T-cell (primary cell): ENCODE measurements around the gene CXCR4. TPM values are rescaled to one million over a fixed set of nuclear protein-coding genes. Genes with fewer than 3 reads are reported as not detected.
A peak's percentile ranks its signal among the peaks of the same experiment; 100 is the strongest.

Experiments
- ATAC-seq, 4 experiments: fragments of 200-7000 bp in 3 of 4; fragments of 150-1000 bp in 1 of 4; cut with Tn5 transposase; replicated peaks in 1 of 4; 1 replicate in 3 of 4; 2 replicates in 1 of 4; pipeline ENCODE4 v1.10.0; 2021; ENCODE audit warnings: moderate library complexity in 3 of 4, mild to moderate bottlenecking in 2 of 4, moderate number of reproducible peaks in 1 of 4
- CTCF ChIA-PET, 2 donors: fragments of 300-600 bp; sonication (Branson Sonifier 250); formaldehyde crosslinking; loops; one replicate each; lab custom pipeline; 2022; ENCODE audit warnings: antibody characterized with exemption in 2 of 2; lab: Charles Lee
- POLR2A ChIA-PET, 2 donors: fragments of 300-600 bp; sonication (Branson Sonifier 250); formaldehyde crosslinking; loops; one replicate each; lab custom pipeline; 2022; ENCODE audit warnings: antibody characterized with exemption in 2 of 2; lab: Charles Lee
- DNase-seq, 35 experiments: peaks; one replicate each; pipeline versions ENCODE4 v3.0.0 to v3.0.0-alpha.2; 2013 to 2023
- H3K27ac ChIP-seq: one replicate; pipeline ENCODE4 v1.5.1; 2013; ENCODE audit warnings: low read length
- H3K27me3 ChIP-seq, 2 experiments: replicated peaks in 1 of 2; 1 replicate in 1 of 2; 2 replicates in 1 of 2; pipeline versions ENCODE4 v1.6.1 to v1.7.0; 2013; ENCODE audit warnings: low read length in 1 of 2, mixed read lengths in 1 of 2; ENCODE audit not compliant: control insufficient read depth in 2 of 2, insufficient read depth in 2 of 2; ENCODE audit errors: extremely low read depth in 1 of 2
- H3K36me3 ChIP-seq, 2 donors: 1 replicate in 1 of 2; 2 replicates in 1 of 2; pipeline versions ENCODE4 v1.6.1 to v1.7.0; 2013; ENCODE audit warnings: low read length in 1 of 2; ENCODE audit not compliant: control insufficient read depth in 2 of 2, insufficient read depth in 1 of 2; ENCODE audit errors: extremely low read depth in 1 of 2
- H3K4me1 ChIP-seq, 2 experiments: 1 replicate in 1 of 2; 2 replicates in 1 of 2; pipeline versions ENCODE4 v1.6.1 to v1.7.0; 2013; ENCODE audit warnings: low read length in 2 of 2, mixed read lengths in 1 of 2; ENCODE audit not compliant: insufficient read depth in 2 of 2, control insufficient read depth in 1 of 2; ENCODE audit errors: extremely low read depth in 1 of 2
- H3K4me3 ChIP-seq, 2 donors: 1 replicate in 1 of 2; 2 replicates in 1 of 2; pipeline versions ENCODE4 v1.5.1 to v1.7.0; 2013; ENCODE audit warnings: mild to moderate bottlenecking in 2 of 2, low read length in 1 of 2, moderate library complexity in 1 of 2; ENCODE audit not compliant: control insufficient read depth in 1 of 2; ENCODE audit errors: extremely low read depth in 1 of 2
- H3K9me3 ChIP-seq: 2 replicates; pipeline ENCODE4 v1.7.0; 2013
- H3K27ac Mint-ChIP-seq, 2 donors: one replicate each; pipeline ENCODE4 v1.8.0; 2020 to 2021; ENCODE audit warnings: mild to moderate bottlenecking in 2 of 2, mixed read lengths in 2 of 2
- H3K27me3 Mint-ChIP-seq, 2 donors: one replicate each; pipeline ENCODE4 v1.8.0; 2021 to 2022; ENCODE audit warnings: mixed read lengths in 2 of 2
- H3K36me3 Mint-ChIP-seq: one replicate; pipeline ENCODE4 v1.8.0; 2021; ENCODE audit warnings: mixed read lengths
- H3K4me1 Mint-ChIP-seq, 3 donors: one replicate each; pipeline ENCODE4 v1.8.0; 2020 to 2022; ENCODE audit warnings: mixed read lengths in 3 of 3, mild to moderate bottlenecking in 1 of 3
- H3K4me3 Mint-ChIP-seq, 3 donors: one replicate each; pipeline ENCODE4 v1.8.0; 2020 to 2022; ENCODE audit warnings: mild to moderate bottlenecking in 3 of 3, mixed read lengths in 3 of 3, moderate library complexity in 3 of 3
- H3K9me3 Mint-ChIP-seq, 3 donors: one replicate each; pipeline ENCODE4 v1.8.0; 2020 to 2022; ENCODE audit warnings: mixed read lengths in 3 of 3
- WGBS: methylation state at CpG from one replicate; pipeline ENCODE4 v1.1.5; 2013; ENCODE audit warnings: missing lambda C conversion rate; ENCODE audit not compliant: insufficient coverage; 5-methylcytosine and 5-hydroxymethylcytosine counted together
- total RNA-seq, 35 experiments: library from RNA in 6 of 35; stranded (reverse) in 6 of 35; fragments of 120-200 nt in 1 of 35; gene quantifications; one replicate each; pipeline versions ENCODE4 v1.2.1 to v1.2.4 and lab custom pipeline; 2013 to 2026

Gene CXCR4
- total RNA-seq, 5 donors from 2014 or later (not counting 1 experiment from before 2014, with no cell fraction given): 274 to 1,514 (median 326) TPM

DNA sequence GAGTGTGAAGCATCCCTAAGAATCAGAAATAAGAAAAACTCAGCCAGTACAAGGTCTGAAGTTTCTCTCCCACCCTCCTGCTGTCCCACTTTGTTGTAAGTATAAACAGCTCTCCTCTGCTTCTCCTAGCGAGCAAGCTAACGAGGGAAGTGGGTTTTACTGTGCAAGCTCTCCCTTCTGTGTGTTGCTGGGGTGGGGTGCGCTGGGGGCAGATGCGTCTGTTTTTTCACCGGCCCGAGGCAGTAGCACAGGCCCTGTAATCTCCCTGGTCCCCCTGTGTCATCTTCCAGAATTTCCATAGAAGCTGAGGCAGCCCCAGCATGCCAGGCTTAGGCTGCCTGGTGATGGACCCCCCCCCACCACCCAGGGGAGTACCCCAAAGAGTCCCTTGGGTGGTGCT, 9.4 kb upstream of the CXCR4 start:
- 80% methylated on average over 1 of the region's 6 CpGs for WGBS
- ChIA-PET POLR2A (interaction anchor here (0.5 to 6.4 kb wide), 6 partner anchors 8 to 255 kb away, joined by 3 to 94 read pairs (median 4); partner anchors contain the start of gene CXCR4 (in 1 of the 2)), CTCF (interaction anchor here in 1 of 2 donors (1.0 kb wide), 1 partner anchor 9 kb away, joined by 4 read pairs; no protein-coding TSS in a partner anchor)
- Mint-ChIP-seq H3K9me3 (peaks cover 0 to 3% (median 0%) of the 10 kb centered on the region in 3 donors), H3K27ac (peak overlapping the region; percentile 96 to 97), H3K27me3 (no peaks in the 10 kb centered on the region), H3K36me3 (no peaks in the 10 kb centered on the region), H3K4me3 (peak overlapping the region; percentile 10 to 69 (median 53)), H3K4me1 (peaks cover 97 to 99% (median 99%) of the 10 kb centered on the region in 3 donors)
- ATAC-seq (peak in 2 of 4 experiments; percentile 28 to 33), DNase-seq (peak in 18 of 35 experiments; percentile 24 to 67 (median 45))
- Histone ChIP-seq H3K27me3 (no peaks in the 10 kb centered on the region), H3K27ac (peak overlapping the region; percentile 100), H3K4me1 (peaks cover 70 to 91% of the 10 kb centered on the region in 2 experiments), H3K4me3 (peak overlapping the region in 1 of 2 donors; percentile 25), H3K9me3 (no peaks in the 10 kb centered on the region), H3K36me3 (no peaks in the 10 kb centered on the region)

DNA sequence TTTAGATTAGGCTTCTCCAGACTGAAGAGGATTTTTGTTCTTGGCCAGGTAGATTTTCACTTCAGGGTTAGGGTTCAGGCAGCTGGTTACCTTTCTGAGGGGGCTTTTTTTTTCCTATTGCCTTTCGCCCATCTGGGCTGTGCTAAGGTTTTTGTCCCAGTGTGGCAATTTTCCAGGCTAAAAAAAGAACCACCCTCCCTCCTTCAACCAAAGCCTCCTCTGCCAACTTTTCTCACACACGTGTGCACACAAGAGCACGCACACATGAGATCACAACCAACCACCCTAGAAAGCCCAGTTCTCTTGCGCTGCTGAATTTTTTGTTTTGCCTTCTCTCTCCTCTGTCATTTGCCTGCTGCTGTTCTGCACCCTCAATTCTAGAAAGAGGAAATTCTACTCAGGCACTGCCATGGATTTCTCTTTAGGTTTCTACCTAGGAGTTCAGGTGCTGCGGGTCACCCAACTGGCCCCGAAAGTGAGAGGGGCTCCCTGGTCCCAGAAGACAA, 8.5 kb upstream of the CXCR4 start:
- Histone ChIP-seq H3K36me3 (no peaks in the 10 kb centered on the region), H3K4me3 (no peak overlapping the region), H3K27me3 (no peaks in the 10 kb centered on the region), H3K27ac (peak overlapping the region; percentile 100), H3K4me1 (peaks cover 66 to 82% of the 10 kb centered on the region in 2 experiments), H3K9me3 (no peaks in the 10 kb centered on the region)
- WGBS: 98% methylated on average over 5 of the region's 6 CpGs
- DNase-seq (no peak), ATAC-seq (no peak)
- CTCF ChIA-PET: no interaction called here
- H3K36me3 Mint-ChIP-seq: no peaks in the 10 kb centered on the region
- POLR2A ChIA-PET: interaction anchor here (0.7 to 4.7 kb wide), 3 partner anchors 8 to 43 kb away, joined by 3 to 64 read pairs (median 21); no protein-coding TSS in a partner anchor
- no peaks in the 10 kb centered on the region for H3K27me3 Mint-ChIP-seq
- H3K9me3 Mint-ChIP-seq: peaks cover 0 to 3% (median 0%) of the 10 kb centered on the region in 3 donors
- H3K4me3 Mint-ChIP-seq: peak overlapping the region; percentile 0 to 69 (median 53)
- H3K4me1 Mint-ChIP-seq: peaks cover 97 to 99% (median 99%) of the 10 kb centered on the region in 3 donors
- H3K27ac Mint-ChIP-seq: peak overlapping the region; percentile 96 to 97

DNA sequence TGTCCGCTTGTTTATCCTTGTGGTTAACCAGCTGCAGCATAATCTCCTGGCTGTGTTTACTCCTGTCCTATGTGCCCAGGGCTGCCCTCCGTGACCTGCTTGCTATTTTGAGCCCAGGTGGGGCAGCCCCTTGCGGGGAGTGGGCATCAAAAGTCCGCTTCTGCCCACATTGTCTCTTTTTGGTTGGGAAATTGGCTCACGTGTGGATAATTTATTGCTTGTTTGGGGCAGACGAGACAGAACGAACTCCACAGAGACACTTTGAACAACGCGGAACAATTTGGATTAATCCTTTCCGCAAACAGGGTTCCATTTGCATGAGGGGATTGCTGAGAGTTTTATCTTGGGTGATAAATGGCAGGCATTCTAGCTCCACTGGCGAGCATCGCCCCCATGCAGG, 8.1 kb upstream of the CXCR4 start:
- H3K27me3 Mint-ChIP-seq: no peaks in the 10 kb centered on the region
- ATAC-seq (no peak), DNase-seq (no peak)
- Histone ChIP-seq H3K27me3 (no peaks in the 10 kb centered on the region), H3K9me3 (no peaks in the 10 kb centered on the region), H3K27ac (peak overlapping the region; percentile 100), H3K4me3 (no peak overlapping the region), H3K36me3 (no peaks in the 10 kb centered on the region), H3K4me1 (peaks cover 66 to 78% of the 10 kb centered on the region in 2 experiments)
- H3K36me3 Mint-ChIP-seq: no peaks in the 10 kb centered on the region
- H3K9me3 Mint-ChIP-seq: peaks cover 0 to 3% (median 0%) of the 10 kb centered on the region in 3 donors
- peak overlapping the region; percentile 1 to 69 (median 53) for H3K4me3 Mint-ChIP-seq
- ChIA-PET POLR2A (interaction anchor here (0.6 to 4.7 kb wide), 6 partner anchors 9 to 201 kb away, joined by 3 to 64 read pairs (median 3); no protein-coding TSS in a partner anchor), CTCF (interaction anchor here in 1 of 2 donors (0.9 kb wide), 1 partner anchor 254 kb away, joined by 3 read pairs; no protein-coding TSS in a partner anchor)
- 97% methylated on average over 9 of the region's 12 CpGs for WGBS
- H3K27ac Mint-ChIP-seq: peak overlapping the region; percentile 96 to 97
- peaks cover 97 to 99% (median 99%) of the 10 kb centered on the region in 3 donors for H3K4me1 Mint-ChIP-seq

DNA sequence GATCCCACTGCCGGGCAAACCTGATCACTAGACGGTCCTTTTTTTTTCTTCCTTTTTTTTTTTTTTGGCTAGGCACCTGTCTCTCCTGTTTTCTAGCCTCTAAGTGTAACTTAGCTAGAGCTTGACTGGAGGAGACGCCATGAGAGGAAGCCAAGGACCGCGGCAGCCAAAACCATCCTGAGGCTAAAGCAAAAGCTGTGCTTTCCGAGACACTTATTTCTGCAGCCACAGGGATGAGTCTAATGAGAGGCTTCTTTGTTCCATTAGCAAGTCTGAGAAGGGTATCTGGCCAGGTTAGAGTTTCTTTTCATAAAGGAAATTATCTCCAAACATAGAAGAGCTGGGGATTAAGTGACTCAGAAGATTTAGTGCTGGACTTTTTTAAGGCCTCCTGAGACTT, 7.3 kb upstream of the CXCR4 start:
- H3K36me3 ChIP-seq: no peaks in the 10 kb centered on the region
- 60% methylated on average over 2 of the region's 6 CpGs for WGBS
- no peak overlapping the region for H3K4me3 ChIP-seq
- Mint-ChIP-seq H3K36me3 (no peaks in the 10 kb centered on the region), H3K4me3 (peak overlapping the region; percentile 56 to 69 (median 58)), H3K27me3 (no peaks in the 10 kb centered on the region), H3K27ac (peak overlapping the region; percentile 96 to 97), H3K4me1 (peaks cover 97 to 99% (median 99%) of the 10 kb centered on the region in 3 donors), H3K9me3 (peaks cover 0 to 3% (median 0%) of the 10 kb centered on the region in 3 donors)
- H3K27me3 ChIP-seq: no peaks in the 10 kb centered on the region
- peaks cover 60 to 70% of the 10 kb centered on the region in 2 experiments for H3K4me1 ChIP-seq
- ChIA-PET CTCF (interaction anchor here in 1 of 2 donors (0.6 to 0.9 kb wide), 2 partner anchors 255 to 257 kb away, joined by 3 read pairs; no protein-coding TSS in a partner anchor), POLR2A (interaction anchor here (0.6 to 4.7 kb wide), 11 partner anchors 9 to 202 kb away, joined by 3 to 64 read pairs (median 4); no protein-coding TSS in a partner anchor)
- no peaks in the 10 kb centered on the region for H3K9me3 ChIP-seq
- ATAC-seq (no peak), DNase-seq (peak in 1 of 35 experiments; percentile 19)
- peak overlapping the region; percentile 100 for H3K27ac ChIP-seq

DNA sequence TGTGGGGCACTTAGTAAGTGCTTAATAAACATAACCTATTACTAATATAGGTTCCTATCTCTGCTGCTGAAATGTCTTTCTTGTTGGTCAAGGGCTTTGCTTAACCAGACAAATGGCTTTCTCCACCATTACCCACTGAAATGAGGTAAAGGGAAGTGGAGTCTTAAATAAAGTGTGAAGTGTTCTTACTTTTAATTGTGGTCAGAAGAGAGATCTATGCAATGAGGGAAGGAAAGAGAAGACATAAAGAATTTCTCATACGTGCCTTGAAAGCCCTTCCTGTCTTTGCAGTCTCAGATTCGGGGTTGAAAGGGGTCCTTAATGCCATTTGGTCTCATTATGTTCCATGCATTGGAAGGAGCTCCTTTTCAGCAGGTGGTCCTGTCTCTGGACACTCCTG, 6.9 kb upstream of the CXCR4 start:
- H3K27ac Mint-ChIP-seq: peak overlapping the region; percentile 96 to 97
- Histone ChIP-seq H3K4me1 (peaks cover 59 to 68% of the 10 kb centered on the region in 2 experiments), H3K9me3 (no peaks in the 10 kb centered on the region), H3K27ac (peak overlapping the region; percentile 100), H3K4me3 (no peak overlapping the region), H3K36me3 (no peaks in the 10 kb centered on the region), H3K27me3 (no peaks in the 10 kb centered on the region)
- WGBS: 6% methylated on average over 2 of the region's 2 CpGs
- ATAC-seq (no peak), DNase-seq (no peak)
- CTCF ChIA-PET: no interaction called here
- H3K9me3 Mint-ChIP-seq: peaks cover 0 to 3% (median 0%) of the 10 kb centered on the region in 3 donors
- peaks cover 97 to 99% (median 99%) of the 10 kb centered on the region in 3 donors for H3K4me1 Mint-ChIP-seq
- POLR2A ChIA-PET: interaction anchor here (0.5 to 4.7 kb wide), 10 partner anchors 10 to 196 kb away, joined by 3 to 64 read pairs (median 4); no protein-coding TSS in a partner anchor
- peak overlapping the region; percentile 56 to 69 (median 58) for H3K4me3 Mint-ChIP-seq
- H3K36me3 Mint-ChIP-seq: no peaks in the 10 kb centered on the region
- no peaks in the 10 kb centered on the region for H3K27me3 Mint-ChIP-seq

DNA sequence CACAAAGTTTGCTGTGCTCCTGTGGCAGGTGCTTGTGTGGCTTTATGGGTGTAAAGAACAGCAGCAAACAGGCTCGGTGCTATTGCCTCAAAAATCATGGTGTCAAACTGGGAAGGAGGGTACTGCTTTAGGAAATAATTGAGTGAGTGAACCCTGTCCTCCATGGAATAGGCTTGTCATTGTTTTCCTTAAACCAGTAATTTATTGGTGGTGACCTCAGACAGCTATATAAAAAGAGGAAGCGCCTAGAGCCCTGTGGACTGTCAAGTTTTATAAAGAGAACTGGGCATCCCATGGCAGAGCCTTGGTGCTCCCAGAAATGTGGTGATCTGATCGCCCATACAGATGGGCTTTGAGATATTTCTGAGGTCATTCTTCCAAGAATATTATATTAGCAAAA, 4.7 kb upstream of the CXCR4 start:
- POLR2A ChIA-PET: interaction anchor here (0.9 to 4.7 kb wide), 2 partner anchors 13 to 20 kb away, joined by 3 to 64 read pairs; no protein-coding TSS in a partner anchor
- WGBS: 42% methylated on average over 2 of the region's 3 CpGs

More for the DNA sequence above, 4.7 kb upstream of the CXCR4 start:
- no peaks in the 10 kb centered on the region for H3K36me3 ChIP-seq
- H3K27ac Mint-ChIP-seq: peak overlapping the region; percentile 96 to 97
- H3K4me3 ChIP-seq: no peak overlapping the region
- H3K9me3 ChIP-seq: no peaks in the 10 kb centered on the region
- H3K4me1 ChIP-seq: peaks cover 49 to 60% of the 10 kb centered on the region in 2 experiments
- H3K36me3 Mint-ChIP-seq: peaks cover 3% of the 10 kb centered on the region
- no peaks in the 10 kb centered on the region for H3K27me3 Mint-ChIP-seq
- CTCF ChIA-PET: interaction anchor here in 1 of 2 donors (0.7 to 1.0 kb wide), 2 partner anchors 10 to 116 kb away, joined by 3 to 5 read pairs; no protein-coding TSS in a partner anchor
- H3K9me3 Mint-ChIP-seq: no peaks in the 10 kb centered on the region
- ATAC-seq (no peak), DNase-seq (no peak)
- H3K27ac ChIP-seq: peak overlapping the region; percentile 100
- peak overlapping the region in 2 of 3 donors; percentile 17 to 69 for H3K4me3 Mint-ChIP-seq
- peaks cover 83 to 87% (median 84%) of the 10 kb centered on the region in 3 donors for H3K4me1 Mint-ChIP-seq
- no peaks in the 10 kb centered on the region for H3K27me3 ChIP-seq
